GM19240 (cell line): Measurements from ENCODE around the gene SLIT3.

ENCODE experiments used
- DNase-seq: peaks from one replicate; pipeline ENCODE4 v3.0.0; 2011; ENCODE audit warnings: low spot score; ENCODE audit not compliant: insufficient read length

Gene SLIT3

GRCh38 chr5:168870910-168871309 lies 430.0 kb downstream of the SLIT3 start:
- DNase-seq, result no peak

- no peak for DNase-seq
Measured at GRCh38 chr5:168869615-168870227, 431.2 kb downstream of the SLIT3 start.

- DNase-seq, result no peak
Measured at GRCh38 chr5:168867241-168867640, 433.7 kb downstream of the SLIT3 start.

GRCh38 chr5:168865968-168866367 lies 435.0 kb downstream of the SLIT3 start:
- no peak for DNase-seq

- no peak for DNase-seq
Measured at GRCh38 chr5:168863021-168863420, 437.9 kb downstream of the SLIT3 start.

- DNase-seq, result no peak
Measured at GRCh38 chr5:168860503-168860902, 440.4 kb downstream of the SLIT3 start.

GRCh38 chr5:168860081-168860480 lies 440.9 kb downstream of the SLIT3 start:
- DNase-seq, result no peak

- no peak for DNase-seq
Measured at GRCh38 chr5:168859471-168859870, 441.5 kb downstream of the SLIT3 start.

- no peak for DNase-seq
Measured at GRCh38 chr5:168858994-168859393, 441.9 kb downstream of the SLIT3 start.

GRCh38 chr5:168858371-168858770 lies 442.6 kb downstream of the SLIT3 start:
- DNase-seq, result no peak

- no peak for DNase-seq
Measured at GRCh38 chr5:168853972-168854371, 447.0 kb downstream of the SLIT3 start.

- no peak for DNase-seq
Measured at GRCh38 chr5:168852329-168852728, 448.6 kb downstream of the SLIT3 start.

GRCh38 chr5:168851902-168852321 lies 449.0 kb downstream of the SLIT3 start:
- DNase-seq, result peak; percentile 9

GRCh38 chr5:168850683-168851082 lies 450.3 kb downstream of the SLIT3 start:
- DNase-seq, result no peak

- DNase-seq, result no peak
Measured at GRCh38 chr5:168848569-168848968, 452.4 kb downstream of the SLIT3 start.

GRCh38 chr5:168847511-168848073 lies 453.3 kb downstream of the SLIT3 start:
- DNase-seq, result no peak

GRCh38 chr5:168844922-168845296 lies 456.0 kb downstream of the SLIT3 start:
- DNase-seq, result no peak

- DNase-seq, result no peak
Measured at GRCh38 chr5:168844016-168844921, 456.7 kb downstream of the SLIT3 start.

GRCh38 chr5:168843277-168844015 lies 457.5 kb downstream of the SLIT3 start:
- DNase-seq, result no peak

- no peak for DNase-seq
Measured at GRCh38 chr5:168842571-168843205, 458.3 kb downstream of the SLIT3 start.

- DNase-seq, result no peak
Measured at GRCh38 chr5:168837852-168838251, 463.1 kb downstream of the SLIT3 start.
